Activated CD8-positive, alpha-beta memory T cell treated with anti-CD3 and anti-CD28 coated beads, Interleukin-2, amount 50 U/mL, for 48 hours (primary cell): ENCODE results near the gene CHD9NB.

ENCODE experiments used
- DNase-seq: peaks from one replicate; pipeline ENCODE4 v3.0.0-alpha.2; 2020

Gene CHD9NB

DNA sequence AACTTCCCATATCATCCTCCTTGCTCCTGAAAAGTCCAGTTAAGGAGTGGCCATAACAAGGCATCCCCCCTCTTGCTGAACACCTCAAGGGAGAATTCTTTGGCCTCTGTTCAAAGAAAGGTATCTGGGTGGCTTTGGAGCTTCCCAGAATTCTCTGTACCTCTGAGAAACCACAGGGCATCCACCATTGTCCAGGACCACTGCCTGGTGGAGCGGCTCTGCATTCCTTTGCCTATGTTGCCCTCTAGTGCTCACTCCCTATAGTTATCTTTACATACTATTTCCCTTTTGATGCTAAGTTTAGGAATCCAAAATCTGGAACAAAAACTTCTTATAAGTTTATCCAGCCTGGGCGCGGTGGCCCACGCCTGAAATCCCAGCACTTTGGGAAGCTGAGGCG lies 30.3 kb downstream of the CHD9NB start:
- DNase-seq = no peak

DNA sequence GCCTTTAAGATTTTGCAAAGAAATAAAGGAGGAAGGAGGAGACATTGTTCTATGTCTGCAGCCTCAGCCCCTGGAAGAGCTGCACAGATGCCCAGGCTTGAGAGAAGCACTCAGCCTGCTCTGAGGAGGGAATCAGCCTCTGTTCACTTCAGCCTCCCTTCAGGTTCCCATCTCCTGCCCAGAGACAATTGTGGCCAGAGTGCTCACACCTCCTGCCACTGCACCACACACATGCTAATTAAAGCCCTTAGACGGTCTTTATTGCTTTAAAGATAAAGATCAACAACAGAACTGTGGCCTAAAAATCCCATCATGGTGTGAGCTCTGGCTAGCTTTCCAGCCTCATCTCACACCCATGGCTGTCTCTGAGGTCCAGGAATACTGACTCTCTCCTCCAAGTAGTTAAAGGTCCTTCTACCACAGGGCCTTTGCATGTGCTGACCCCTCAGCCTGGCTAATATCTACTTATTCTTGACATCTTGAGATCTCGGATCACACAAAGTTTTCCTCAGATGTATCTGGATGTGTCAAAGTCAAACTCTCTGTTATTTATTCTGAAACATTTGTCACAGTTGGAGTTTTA lies 33.8 kb downstream of the CHD9NB start:
- no peak for DNase-seq

DNA sequence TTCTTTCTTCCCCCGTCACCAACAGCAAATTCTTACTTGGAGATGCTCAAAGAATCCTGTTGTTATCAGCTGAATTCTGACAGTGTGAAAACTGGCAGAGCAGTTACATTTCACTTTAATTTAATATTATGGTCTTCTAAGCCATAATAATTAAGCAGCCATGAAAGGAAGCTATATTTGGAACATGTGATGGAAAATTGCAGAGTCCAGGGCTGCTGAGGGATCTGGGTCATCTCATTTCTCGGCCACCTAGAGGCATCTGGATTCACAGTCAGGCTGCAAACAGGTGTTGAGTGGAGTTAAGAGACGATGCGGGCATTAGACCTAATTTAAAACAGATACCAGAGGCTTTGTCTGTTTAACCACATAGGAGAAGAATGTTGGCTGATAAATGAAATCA lies 38.4 kb downstream of the CHD9NB start:
- no peak for DNase-seq

DNA sequence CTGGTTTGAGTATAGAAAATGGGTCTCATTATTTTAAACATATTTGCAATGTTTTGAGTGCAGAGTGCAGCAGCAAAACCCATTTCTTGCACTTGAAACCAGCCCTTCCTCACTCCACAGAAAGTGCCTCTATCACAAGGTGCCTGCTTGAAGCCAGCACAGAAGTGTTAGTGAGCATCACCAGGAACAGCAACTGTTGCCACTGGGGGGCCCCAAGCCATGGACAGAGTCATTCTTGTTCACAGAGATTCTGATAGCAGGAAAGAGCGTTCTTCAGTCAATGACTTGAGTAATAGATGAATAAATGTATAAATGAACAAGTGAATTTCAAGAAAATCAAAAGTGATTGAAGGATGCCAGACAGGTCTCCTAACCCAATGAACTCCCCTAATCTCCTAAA lies 45.6 kb downstream of the CHD9NB start:
- DNase-seq = no peak

DNA sequence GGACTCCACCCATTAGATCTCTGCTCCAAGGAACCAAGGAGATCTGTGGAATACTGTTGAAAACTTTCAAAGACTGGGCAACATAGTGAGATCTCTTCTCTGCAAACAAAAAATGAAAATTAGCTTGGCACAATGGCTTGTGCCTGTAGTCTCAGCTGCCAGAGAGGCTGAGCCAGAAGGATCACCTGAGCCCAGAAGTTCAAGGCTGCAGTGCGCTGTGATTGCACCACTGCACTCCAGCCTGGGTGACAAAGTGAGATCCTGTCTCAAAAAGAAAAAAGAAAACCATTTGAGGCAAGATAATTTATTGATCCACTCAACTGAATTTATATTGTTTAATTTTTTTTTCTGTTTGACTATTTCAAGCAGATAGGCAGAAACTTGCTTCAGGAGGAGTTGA lies 54.8 kb downstream of the CHD9NB start:
- DNase-seq = no peak

DNA sequence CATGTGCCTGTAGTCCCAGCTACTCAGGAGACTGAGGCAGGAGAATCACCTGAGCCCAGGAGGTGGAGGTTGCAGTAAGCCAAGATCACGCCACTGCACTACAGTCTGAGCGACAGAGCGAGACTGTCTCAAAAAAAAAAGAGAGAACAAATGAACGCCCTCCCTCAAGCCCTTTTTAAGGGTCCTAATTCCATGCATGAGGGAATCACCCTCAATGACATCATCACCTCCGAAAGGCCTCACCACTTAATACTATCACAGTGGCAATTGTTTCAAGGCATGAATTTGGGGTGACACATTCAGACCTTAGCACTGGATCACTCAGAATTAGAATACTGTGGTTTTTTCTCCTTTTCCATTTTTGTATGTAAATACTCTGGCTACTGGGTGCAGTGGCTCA lies 57.8 kb downstream of the CHD9NB start:
- DNase-seq = no peak

DNA sequence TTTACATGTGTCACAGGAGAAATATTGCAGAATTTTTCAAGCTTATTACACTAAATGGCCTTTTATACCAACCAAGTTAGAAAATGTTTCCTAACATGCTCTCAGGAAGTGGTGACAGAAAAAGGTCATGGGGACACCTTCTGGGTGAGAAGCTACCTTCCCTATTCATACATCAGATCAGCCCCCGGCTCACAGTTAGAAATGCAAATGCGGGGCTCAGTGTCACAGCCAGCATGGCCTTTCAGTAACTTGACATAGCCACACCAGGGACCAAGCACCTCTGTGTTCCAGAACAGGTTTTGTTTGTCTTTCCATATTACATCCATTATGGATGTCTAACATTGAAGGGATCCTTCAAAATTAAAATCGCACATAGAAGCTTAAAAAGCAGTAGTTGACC lies 59.5 kb downstream of the CHD9NB start:
- DNase-seq = no peak

DNA sequence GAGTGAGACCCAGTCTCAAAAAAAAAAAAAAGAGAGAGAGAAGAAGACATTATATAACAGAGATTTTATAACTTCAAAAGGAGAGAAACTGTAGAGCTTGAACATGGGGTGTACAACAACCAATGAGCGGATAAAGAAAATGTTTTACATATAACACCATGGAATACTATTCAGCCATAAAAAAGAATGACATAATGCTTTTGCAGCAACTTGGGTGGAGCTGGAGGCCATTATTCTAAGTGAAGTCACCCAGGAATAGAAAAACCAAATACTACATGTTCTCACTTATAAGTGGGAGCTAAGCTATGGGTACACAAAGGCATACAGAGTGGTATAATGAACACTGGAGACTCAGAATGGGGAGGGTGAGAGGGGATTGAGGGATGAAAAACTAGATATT lies 61.1 kb downstream of the CHD9NB start:
- DNase-seq = no peak
